HepG2 (cell line): ENCODE results near the gene BMI1. TPM values are rescaled to one million over a fixed set of nuclear protein-coding genes. Genes with fewer than 3 reads are reported as not detected.
A peak's percentile ranks its signal among the peaks of the same experiment; 100 is the strongest.

Source experiments
- DMAP1 ChIP-seq: IDR thresholded peaks from 2 replicates; pipeline ENCODE4 v1.6.1; 2016
- E2F2 ChIP-seq: sonication (generic); formaldehyde crosslinking; IDR thresholded peaks from 2 replicates; pipeline ENCODE4 v1.4.0; 2020; ENCODE audit warnings: missing genetic modification reagents, borderline replicate concordance
- HDAC1 ChIP-seq: sonication (generic); formaldehyde crosslinking; IDR thresholded peaks from 2 replicates; pipeline ENCODE4 v1.5.1; 2020; ENCODE audit warnings: mild to moderate bottlenecking, missing genetic modification reagents
- HMGXB4 ChIP-seq, 2 experiments: sonication (generic) in 1 of 2; formaldehyde crosslinking in 1 of 2; IDR thresholded peaks; 2 replicates each; pipeline versions ENCODE4 v1.4.0 to v1.6.1; 2018 to 2020; ENCODE audit warnings: missing genetic modification reagents in 2 of 2, borderline replicate concordance in 1 of 2, low read depth in 1 of 2, mild to moderate bottlenecking in 1 of 2, missing biosample characterization in 1 of 2
- KLF9 ChIP-seq: IDR thresholded peaks from 2 replicates; pipeline ENCODE4 v1.6.1; 2016; ENCODE audit warnings: low read depth
- MYC ChIP-seq: sonication (generic); formaldehyde crosslinking; IDR thresholded peaks from 2 replicates; pipeline ENCODE4 v1.9.0; 2021; ENCODE audit warnings: missing genetic modification reagents, borderline replicate concordance
- POGZ ChIP-seq: sonication (generic); formaldehyde crosslinking; IDR thresholded peaks from 2 replicates; pipeline ENCODE4 v1.4.0; 2020; ENCODE audit warnings: mild to moderate bottlenecking, missing genetic modification reagents
- RBFOX2 ChIP-seq: fragments of 200-400 bp; formaldehyde crosslinking; IDR thresholded peaks from 2 replicates; pipeline ENCODE4 v1.6.1; 2017; ENCODE audit warnings: low read depth, mild to moderate bottlenecking, low read length
- TBX2 ChIP-seq: sonication (generic); formaldehyde crosslinking; IDR thresholded peaks from 2 replicates; pipeline ENCODE4 v1.5.0; 2020; ENCODE audit warnings: missing genetic modification reagents, mild to moderate bottlenecking, borderline replicate concordance
- ZNF281 ChIP-seq: sonication (generic); formaldehyde crosslinking; IDR thresholded peaks from 2 replicates; pipeline ENCODE4 v1.4.0; 2020; ENCODE audit warnings: missing genetic modification reagents, borderline replicate concordance
- ZNF430 ChIP-seq: sonication (generic); formaldehyde crosslinking; IDR thresholded peaks from 2 replicates; pipeline ENCODE4 v1.9.0; 2021; ENCODE audit warnings: mild to moderate bottlenecking, missing genetic modification reagents
- ZNF878 ChIP-seq: sonication (generic); formaldehyde crosslinking; IDR thresholded peaks from 2 replicates; pipeline ENCODE4 v1.8.1; 2023; ENCODE audit warnings: mild to moderate bottlenecking, missing genetic modification reagents, moderate library complexity
- polyA plus RNA-seq, 8 experiments: library from polyadenylated mRNA; depleted of rRNA in 3 of 8; stranded (reverse) in 7 of 8; unstranded in 1 of 8; fragments of >200 nt; fragmentation: Illumina TruSeq in 4 of 8; extraction: Trizol in 4 of 8; gene quantifications; 2 replicates each; pipeline versions ENCODE4 v1.2.1 to v1.2.3, GENCODE V29; 2011 to 2016; ENCODE audit warnings: low read depth in 4 of 8, missing spikeins in 1 of 8, mixed read lengths in 1 of 8; ENCODE audit not compliant: insufficient read depth in 1 of 8
- total RNA-seq, 5 experiments: library from RNA; depleted of rRNA; stranded (reverse); fragments of >200 nt; fragmentation: Illumina TruSeq; extraction: Trizol; gene quantifications; 2 replicates each; pipeline ENCODE4 v1.2.3, GENCODE V29; 2016; ENCODE audit warnings: low read depth in 1 of 5
- TF ChIP-seq, protein P1 (sequence below): sonication (generic); formaldehyde crosslinking; IDR thresholded peaks from 2 replicates; pipeline ENCODE4 v1.4.0; 2020; ENCODE audit warnings: mild to moderate bottlenecking, low read depth, missing genetic modification reagents
- TF ChIP-seq, protein P2 (sequence below): sonication (generic); formaldehyde crosslinking; IDR thresholded peaks from 2 replicates; pipeline ENCODE4 v1.4.0; 2020; ENCODE audit warnings: mild to moderate bottlenecking, missing genetic modification reagents

Gene BMI1
- total and polyA plus RNA-seq, 2 of the 13 experiments (the other 11 are each of a cell fraction or from before 2014, with no cell fraction given): 30.5 to 44.0 TPM

DNA sequence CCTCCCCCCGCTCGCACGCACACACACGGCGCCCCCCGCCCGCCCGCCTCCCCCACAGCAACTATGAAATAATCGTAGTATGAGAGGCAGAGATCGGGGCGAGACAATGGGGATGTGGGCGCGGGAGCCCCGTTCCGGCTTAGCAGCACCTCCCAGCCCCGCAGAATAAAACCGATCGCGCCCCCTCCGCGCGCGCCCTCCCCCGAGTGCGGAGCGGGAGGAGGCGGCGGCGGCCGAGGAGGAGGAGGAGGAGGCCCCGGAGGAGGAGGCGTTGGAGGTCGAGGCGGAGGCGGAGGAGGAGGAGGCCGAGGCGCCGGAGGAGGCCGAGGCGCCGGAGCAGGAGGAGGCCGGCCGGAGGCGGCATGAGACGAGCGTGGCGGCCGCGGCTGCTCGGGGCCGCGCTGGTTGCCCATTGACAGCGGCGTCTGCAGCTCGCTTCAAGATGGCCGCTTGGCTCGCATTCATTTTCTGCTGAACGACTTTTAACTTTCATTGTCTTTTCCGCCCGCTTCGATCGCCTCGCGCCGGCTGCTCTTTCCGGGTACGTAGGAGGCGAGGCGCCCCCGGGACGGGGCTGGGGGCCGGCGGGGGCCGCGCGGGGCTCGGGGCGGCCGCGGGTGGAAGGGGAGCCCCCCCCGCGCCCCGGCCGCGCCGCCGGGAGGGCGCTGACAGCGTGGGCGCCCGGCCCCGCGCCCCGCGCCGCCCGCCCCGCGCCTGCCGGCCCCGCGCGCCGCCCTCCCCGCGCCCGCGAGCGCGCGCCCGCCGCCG is 441 bp downstream of the BMI1 start (continued):
- TF ChIP-seq ZNF281 (0 out of 2 replicates have a peak, but pooled peaks have one; percentile 32), RBFOX2 (peak; percentile 86), DMAP1 (CRISPR knock-in tag) (peak; percentile 46; the same call in 1 of the 2 replicates), HMGXB4 (CRISPR knock-in tag; IDR thresholded peaks at IDR 0.05; ENCODE audit: borderline replicate concordance in 1 of 2, low read depth in 1 of 2) (peak; percentile 50 to 54; a peak in 2 of 4 replicates), HDAC1 (peak; percentile 51; the same call in 1 of the 2 replicates), ZNF430 (CRISPR knock-in tag) (0 out of 2 replicates have a peak, but pooled peaks have one; percentile 26), POGZ (CRISPR knock-in tag) (no peak), KLF9 (CRISPR knock-in tag) (no peak), ZNF878 (CRISPR knock-in tag) (no peak), MYC (CRISPR knock-in tag) (peak; percentile 35; the same call in 1 of the 2 replicates), E2F2 (no peak), TBX2 (CRISPR knock-in tag) (0 out of 2 replicates have a peak, but pooled peaks have one; percentile 15)
- TF ChIP-seq, protein P1, sequence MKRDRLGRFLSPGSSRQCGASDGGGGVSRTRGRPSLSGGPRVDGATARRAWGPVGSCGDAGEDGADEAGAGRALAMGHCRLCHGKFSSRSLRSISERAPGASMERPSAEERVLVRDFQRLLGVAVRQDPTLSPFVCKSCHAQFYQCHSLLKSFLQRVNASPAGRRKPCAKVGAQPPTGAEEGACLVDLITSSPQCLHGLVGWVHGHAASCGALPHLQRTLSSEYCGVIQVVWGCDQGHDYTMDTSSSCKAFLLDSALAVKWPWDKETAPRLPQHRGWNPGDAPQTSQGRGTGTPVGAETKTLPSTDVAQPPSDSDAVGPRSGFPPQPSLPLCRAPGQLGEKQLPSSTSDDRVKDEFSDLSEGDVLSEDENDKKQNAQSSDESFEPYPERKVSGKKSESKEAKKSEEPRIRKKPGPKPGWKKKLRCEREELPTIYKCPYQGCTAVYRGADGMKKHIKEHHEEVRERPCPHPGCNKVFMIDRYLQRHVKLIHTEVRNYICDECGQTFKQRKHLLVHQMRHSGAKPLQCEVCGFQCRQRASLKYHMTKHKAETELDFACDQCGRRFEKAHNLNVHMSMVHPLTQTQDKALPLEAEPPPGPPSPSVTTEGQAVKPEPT: no peak
- TF ChIP-seq, protein P2, sequence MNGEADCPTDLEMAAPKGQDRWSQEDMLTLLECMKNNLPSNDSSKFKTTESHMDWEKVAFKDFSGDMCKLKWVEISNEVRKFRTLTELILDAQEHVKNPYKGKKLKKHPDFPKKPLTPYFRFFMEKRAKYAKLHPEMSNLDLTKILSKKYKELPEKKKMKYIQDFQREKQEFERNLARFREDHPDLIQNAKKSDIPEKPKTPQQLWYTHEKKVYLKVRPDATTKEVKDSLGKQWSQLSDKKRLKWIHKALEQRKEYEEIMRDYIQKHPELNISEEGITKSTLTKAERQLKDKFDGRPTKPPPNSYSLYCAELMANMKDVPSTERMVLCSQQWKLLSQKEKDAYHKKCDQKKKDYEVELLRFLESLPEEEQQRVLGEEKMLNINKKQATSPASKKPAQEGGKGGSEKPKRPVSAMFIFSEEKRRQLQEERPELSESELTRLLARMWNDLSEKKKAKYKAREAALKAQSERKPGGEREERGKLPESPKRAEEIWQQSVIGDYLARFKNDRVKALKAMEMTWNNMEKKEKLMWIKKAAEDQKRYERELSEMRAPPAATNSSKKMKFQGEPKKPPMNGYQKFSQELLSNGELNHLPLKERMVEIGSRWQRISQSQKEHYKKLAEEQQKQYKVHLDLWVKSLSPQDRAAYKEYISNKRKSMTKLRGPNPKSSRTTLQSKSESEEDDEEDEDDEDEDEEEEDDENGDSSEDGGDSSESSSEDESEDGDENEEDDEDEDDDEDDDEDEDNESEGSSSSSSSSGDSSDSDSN (CRISPR knock-in tag): peak; percentile 71; the same call in 1 of the 2 replicates
